K562 (cell line): ENCODE results near the gene RNF207. TPM values are rescaled to one million over a fixed set of nuclear protein-coding genes. Genes with fewer than 3 reads are reported as not detected.

Source experiments
- ATAC-seq: fragments of 200-7000 bp; cut with Tn5 transposase; 3 replicates; pipeline ENCODE4 v1.9.1; 2020; ENCODE audit warnings: moderate library complexity
- BruUV-seq: library from RNA; stranded (reverse); fragments of 400-500 nt; replicated peaks from 2 replicates; lab custom pipeline; 2021; lab: Mats Ljungman, UMichigan
- CTCF ChIA-PET: fragments of 300-600 bp; formaldehyde crosslinking; extraction: SDS; loops from one replicate; lab custom pipeline; 2021; ENCODE audit warnings: low intra/inter-chr PET ratio; lab: Yijun Ruan, JAX
- POLR2A ChIA-PET: fragments of 300-600, 350-650 bp; sonication (Branson Sonifier 250); formaldehyde crosslinking; extraction: SDS; loops from one replicate; lab custom pipeline; 2021; ENCODE audit warnings: antibody characterized with exemption, inconsistent platforms; lab: Yijun Ruan, JAX
- DNase-seq, 4 experiments: peaks; one replicate each; pipeline versions ENCODE4 v3.0.0 to v3.0.0-alpha.2; 2011 to 2018; ENCODE audit warnings: low spot score in 3 of 4, mixed read lengths in 3 of 4; ENCODE audit errors: extremely low read depth in 1 of 4
- FAIRE-seq: peaks from 2 replicates; lab custom pipeline; 2011; peaks lifted over from hg19 to GRCh38; lab: Jason Lieb, UNC
- H2AFZ ChIP-seq: 2 replicates; pipeline ENCODE4 v1.6.0; 2011; ENCODE audit warnings: low read depth, low read length, control low read depth, inconsistent platforms
- H3K27ac ChIP-seq: fragments of 200-600 bp; 3 replicates; pipeline ENCODE4 v1.8.0; 2011; ENCODE audit warnings: low read depth, mild to moderate bottlenecking, control low read depth, inconsistent platforms, low read length, moderate library complexity, mixed read lengths; ENCODE audit errors: extremely low read depth
- H3K27me3 ChIP-seq, 2 experiments: fragments of 300-600 bp in 1 of 2; 2 replicates in 1 of 2; 3 replicates in 1 of 2; pipeline versions ENCODE4 v1.6.0 to v1.8.0; 2011; ENCODE audit warnings: inconsistent platforms in 2 of 2, low read length in 2 of 2, mild to moderate bottlenecking in 1 of 2, mixed read lengths in 1 of 2, moderate library complexity in 1 of 2; ENCODE audit not compliant: control insufficient read depth in 2 of 2, insufficient read depth in 2 of 2
- H3K36me3 ChIP-seq: fragments of 300-600 bp; 3 replicates; pipeline ENCODE4 v1.8.0; 2011; ENCODE audit warnings: mild to moderate bottlenecking, low read length, inconsistent platforms; ENCODE audit not compliant: control insufficient read depth, insufficient read depth
- H3K4me1 ChIP-seq, 2 experiments: fragments of 200-600 bp in 1 of 2; replicated peaks in 1 of 2; 2 replicates in 1 of 2; 3 replicates in 1 of 2; pipeline versions ENCODE4 v1.5.1 to v1.8.0; 2011; ENCODE audit warnings: inconsistent platforms in 2 of 2, low read length in 2 of 2, mild to moderate bottlenecking in 1 of 2, mixed read lengths in 1 of 2, moderate library complexity in 1 of 2; ENCODE audit not compliant: control insufficient read depth in 2 of 2, insufficient read depth in 2 of 2
- H3K4me2 ChIP-seq: 2 replicates; pipeline ENCODE4 v1.6.1; 2011; ENCODE audit warnings: low read length, control low read depth, inconsistent platforms, mixed read lengths; ENCODE audit not compliant: insufficient read depth
- H3K4me3 ChIP-seq: fragments of 200-600 bp; sonication (generic), shearing (Covaris generic); 2 replicates; pipeline ENCODE4 v1.5.1; 2016; ENCODE audit warnings: control low read depth, inconsistent platforms
- H3K79me2 ChIP-seq: fragments of 200-600 bp; 3 replicates; pipeline ENCODE4 v1.8.0; 2011; ENCODE audit warnings: low read length, inconsistent platforms; ENCODE audit not compliant: control insufficient read depth, insufficient read depth
- H3K9ac ChIP-seq, 2 experiments: 2 replicates each; pipeline versions ENCODE4 v1.6.0 to v1.6.1; 2011; ENCODE audit warnings: low read depth in 2 of 2, low read length in 2 of 2, control low read depth in 1 of 2, inconsistent platforms in 1 of 2, mild to moderate bottlenecking in 1 of 2, mixed read lengths in 1 of 2; ENCODE audit not compliant: insufficient read depth in 1 of 2
- H3K9me1 ChIP-seq: one replicate; pipeline ENCODE4 v1.6.0; 2011; ENCODE audit warnings: inconsistent platforms, mild to moderate bottlenecking, low read length, moderate library complexity; ENCODE audit not compliant: control insufficient read depth, insufficient read depth
- H3K9me3 ChIP-seq: replicated peaks from 2 replicates; pipeline ENCODE4 v1.5.1; 2011; ENCODE audit warnings: low read depth, low read length, inconsistent platforms; ENCODE audit not compliant: control insufficient read depth, insufficient read depth
- H4K20me1 ChIP-seq: replicated peaks from 2 replicates; pipeline ENCODE4 v1.6.1; 2011; ENCODE audit warnings: low read length, inconsistent platforms, mixed read lengths; ENCODE audit not compliant: control insufficient read depth, insufficient read depth
- BRCA1 ChIP-seq, 2 experiments: fragments of 450-650 bp in 1 of 2; sonication (generic) in 1 of 2; formaldehyde crosslinking in 1 of 2; IDR thresholded peaks; 2 replicates each; pipeline versions ENCODE4 v1.5.0 to v1.6.1; 2017 to 2020; ENCODE audit warnings: mild to moderate bottlenecking in 1 of 2, missing genetic modification reagents in 1 of 2
- EGR1 ChIP-seq: fragments of 450-650 bp; conservative IDR thresholded peaks from 2 replicates; pipeline ENCODE4 v1.6.1; 2017; ENCODE audit warnings: mild to moderate bottlenecking
- FOXP1 ChIP-seq: sonication (generic); formaldehyde crosslinking; IDR thresholded peaks from 2 replicates; pipeline ENCODE4 v1.8.0; 2022; ENCODE audit warnings: mild to moderate bottlenecking, missing genetic modification reagents
- GABPA ChIP-seq: fragments of 200-800 bp; sonication (Bioruptor generic); conservative IDR thresholded peaks from 2 replicates; pipeline ENCODE4 v1.6.1; 2016; ENCODE audit warnings: low read depth, missing genetic modification characterization, missing compliant biosample characterization
- HDGF ChIP-seq: fragments of 450-650 bp; IDR thresholded peaks from 2 replicates; pipeline ENCODE4 v1.6.1; 2016
- KLF1 ChIP-seq: fragments of 450-650 bp; IDR thresholded peaks from 2 replicates; pipeline ENCODE4 v1.6.1; 2016; ENCODE audit warnings: missing genetic modification characterization, missing compliant biosample characterization
- SIN3B ChIP-seq: fragments of 450-650 bp; IDR thresholded peaks from 2 replicates; pipeline ENCODE4 v1.6.1; 2017; ENCODE audit warnings: low read depth, mild to moderate bottlenecking, moderate library complexity
- SP2 ChIP-seq: IDR thresholded peaks from 2 replicates; pipeline ENCODE4 v1.6.1; 2011; ENCODE audit warnings: mild to moderate bottlenecking, low read depth, low read length, moderate library complexity; ENCODE audit not compliant: poor library complexity, severe bottlenecking; ENCODE audit errors: extremely low read depth
- YBX1 ChIP-seq: fragments of 450-650 bp; IDR thresholded peaks from 2 replicates; pipeline ENCODE4 v1.7.1; 2016; ENCODE audit warnings: mild to moderate bottlenecking
- ZFPM2 ChIP-seq: fragments of 250-450 bp; sonication (Bioruptor Pico); IDR thresholded peaks from 2 replicates; pipeline ENCODE4 v1.5.1; 2022; ENCODE audit warnings: mild to moderate bottlenecking
- ZNF224 ChIP-seq: sonication (generic); formaldehyde crosslinking; IDR thresholded peaks from 2 replicates; pipeline ENCODE4 v1.8.0; 2022; ENCODE audit warnings: mild to moderate bottlenecking, missing genetic modification reagents
- ZNF696 ChIP-seq: fragments of 250-450 bp; sonication (Bioruptor Pico); conservative IDR thresholded peaks from 2 replicates; pipeline ENCODE4 v1.4.0; 2020; ENCODE audit warnings: mild to moderate bottlenecking, moderate library complexity
- WGBS: fragments of 100-300 bp; shearing (Covaris generic); methylation state at CpG from one replicate; pipeline ENCODE4 v1.1.6; 2016; ENCODE audit warnings: low coverage, mixed read lengths; ENCODE audit not compliant: insufficient coverage; ENCODE audit errors: missing lambda C conversion rate; 5-methylcytosine and 5-hydroxymethylcytosine counted together
- in situ Hi-C: fragments of 300-500 bp; cut with MboI; formaldehyde crosslinking; loops from 4 replicates; pipeline ENCODE4 v1.15.0; 2018; ENCODE audit warnings: inconsistent platforms, mixed read lengths
- intact Hi-C: fragments of 100-400 bp; cut with micrococcal nuclease; formaldehyde crosslinking; loops from 2 replicates; pipeline ENCODE4 v1.14.2; 2022
- polyA plus RNA-seq, 8 experiments: library from polyadenylated mRNA; depleted of rRNA in 4 of 8; stranded (reverse) in 5 of 8; unstranded in 3 of 8; fragments of >200 nt; fragmentation: Nextera tagmentation in 2 of 8; fragmentation: Illumina TruSeq in 1 of 8; extraction: Ambion mirVana in 2 of 8; extraction: Trizol in 1 of 8; gene quantifications; 2 replicates each; pipeline versions ENCODE4 v1.2.1 to v1.2.3, GENCODE V29; 2011 to 2014; ENCODE audit warnings: inconsistent platforms in 1 of 8, missing spikeins in 1 of 8
- total RNA-seq, 7 experiments: library from RNA; depleted of rRNA in 6 of 7; stranded (reverse); fragments of >200 nt in 6 of 7; fragmentation: Illumina TruSeq in 2 of 7; extraction: Trizol in 2 of 7; gene quantifications; 2 replicates each; pipeline versions ENCODE4 v1.2.1 to v1.2.3, GENCODE V29; 2011 to 2021; ENCODE audit warnings: low replicate concordance in 1 of 7
- TF ChIP-seq, protein P1 (sequence below): fragments of 250-450 bp; sonication (Bioruptor Pico); IDR thresholded peaks from 2 replicates; pipeline ENCODE4 v1.5.0; 2021
- TF ChIP-seq, protein P2 (sequence below): sonication (generic); formaldehyde crosslinking; IDR thresholded peaks from 2 replicates; pipeline ENCODE4 v1.4.0; 2020; ENCODE audit warnings: mild to moderate bottlenecking, missing genetic modification reagents
- TF ChIP-seq, protein P3 (sequence below): fragments of 450-650 bp; IDR thresholded peaks from 2 replicates; pipeline ENCODE4 v1.6.1; 2016; ENCODE audit warnings: mild to moderate bottlenecking

The RNF207 gene
- total and polyA plus RNA-seq, 9 of the 15 experiments (the other 6 are each of a cell fraction or from before 2014, with no cell fraction given), result 2.7 to 30.6 (median 12.9) TPM

DNA sequence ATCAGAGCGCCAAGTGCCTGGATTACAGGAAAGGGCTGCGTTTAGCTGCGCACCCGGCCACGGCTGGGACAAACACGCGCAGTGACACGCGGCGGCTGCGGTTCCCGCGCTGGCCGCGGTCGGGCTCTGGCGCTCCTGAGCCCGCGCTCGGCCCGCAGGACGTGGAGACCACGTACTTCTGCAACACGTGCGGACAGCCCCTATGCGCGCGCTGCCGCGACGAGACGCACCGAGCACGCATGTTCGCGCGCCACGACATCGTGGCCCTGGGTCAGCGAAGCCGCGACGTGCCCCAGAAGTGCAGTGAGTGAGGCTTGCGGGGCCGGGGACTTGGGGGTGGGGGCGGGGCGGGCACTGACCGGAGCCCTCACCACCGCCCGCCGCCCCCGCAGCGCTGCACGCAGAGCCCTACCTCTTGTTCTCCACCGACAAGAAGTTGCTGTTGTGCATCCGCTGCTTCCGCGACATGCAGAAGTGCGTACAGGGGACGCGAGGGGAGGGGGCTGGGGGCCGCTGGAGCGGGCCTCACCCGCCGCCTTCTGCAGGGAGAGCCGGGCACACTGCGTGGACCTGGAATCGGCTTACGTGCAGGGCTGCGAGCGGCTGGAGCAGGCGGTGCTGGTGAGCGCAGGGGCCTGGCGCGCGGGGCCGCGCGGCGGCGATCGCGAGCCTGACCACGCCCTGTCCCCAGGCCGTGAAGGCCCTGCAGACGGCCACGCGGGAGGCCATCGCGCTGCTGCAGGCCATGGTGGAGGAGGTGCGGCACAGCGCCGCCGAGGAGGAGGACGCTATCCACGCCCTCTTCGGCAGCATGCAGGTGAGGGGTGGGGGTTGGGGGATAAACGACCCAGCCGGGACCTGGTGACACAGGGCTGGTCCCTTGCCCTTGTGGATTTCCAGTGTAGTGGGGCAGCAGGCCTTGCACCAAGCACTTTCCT is 3.1 kb downstream of the RNF207 start:
- H3K4me3 ChIP-seq, result peak overlapping the region; percentile 41
- peak overlapping the region; percentile 68 to 95 for H3K9ac ChIP-seq
- no peaks in the 10 kb centered on the region for H4K20me1 ChIP-seq
- peaks cover 54% of the 10 kb centered on the region; the same call in 2 of the 3 replicates for H3K36me3 ChIP-seq
- H3K27me3 ChIP-seq, result no peaks in the 10 kb centered on the region
- peak overlapping the region; percentile 75 for H3K27ac ChIP-seq
- H3K4me2 ChIP-seq, result peak overlapping the region; percentile 71
- peak; percentile 68 for ATAC-seq
- H3K9me1 ChIP-seq, result peaks cover 4% of the 10 kb centered on the region
- BruUV-seq, result no TSS peak
- H3K4me1 ChIP-seq, result peaks cover 14 to 81% of the 10 kb centered on the region in 2 experiments; a peak in 4 of 5 replicates
- intact Hi-C loops, result no loop called here
- H3K79me2 ChIP-seq, result peaks cover 56% of the 10 kb centered on the region
- ChIA-PET CTCF (no interaction called here), POLR2A (interaction anchor here (0.7 to 1.7 kb wide), 5 partner anchors 9 to 31 kb away, joined by 3 to 6 read pairs (median 3); partner anchors contain the start of gene ICMT)
- H2AFZ ChIP-seq, result peak overlapping the region; percentile 86
- peak; percentile 79 to 82 (median 80) for DNase-seq
- no peaks in the 10 kb centered on the region for H3K9me3 ChIP-seq
- in situ Hi-C loops, result no loop called here
- no peak for FAIRE-seq
- 39% methylated on average over 53 of the region's 99 CpGs for WGBS
- TF ChIP-seq BRCA1 (IDR thresholded peaks at IDR 0.05) (no peak), BRCA1 (CRISPR knock-in tag; IDR thresholded peaks at IDR 0.05) (no peak), ZNF696 (CRISPR knock-in tag) (no peak), ZFPM2 (CRISPR knock-in tag) (no peak), SP2 (no peak), GABPA (0 out of 2 replicates have a peak, but pooled peaks have one; percentile 5), SIN3B (0 out of 2 replicates have a peak, but pooled peaks have one; percentile 19), KLF1 (tag) (peak; percentile 41; the same call in 1 of the 2 replicates), EGR1 (peak; percentile 76), ZNF224 (CRISPR knock-in tag) (peak; percentile 71; the same call in 1 of the 2 replicates), HDGF (no peak), YBX1 (no peak), FOXP1 (CRISPR knock-in tag) (peak; percentile 71; the same call in 1 of the 2 replicates)
- TF ChIP-seq, protein P1, sequence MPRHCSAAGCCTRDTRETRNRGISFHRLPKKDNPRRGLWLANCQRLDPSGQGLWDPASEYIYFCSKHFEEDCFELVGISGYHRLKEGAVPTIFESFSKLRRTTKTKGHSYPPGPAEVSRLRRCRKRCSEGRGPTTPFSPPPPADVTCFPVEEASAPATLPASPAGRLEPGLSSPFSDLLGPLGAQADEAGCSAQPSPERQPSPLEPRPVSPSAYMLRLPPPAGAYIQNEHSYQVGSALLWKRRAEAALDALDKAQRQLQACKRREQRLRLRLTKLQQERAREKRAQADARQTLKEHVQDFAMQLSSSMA (CRISPR knock-in tag), result no peak
- TF ChIP-seq, protein P2, sequence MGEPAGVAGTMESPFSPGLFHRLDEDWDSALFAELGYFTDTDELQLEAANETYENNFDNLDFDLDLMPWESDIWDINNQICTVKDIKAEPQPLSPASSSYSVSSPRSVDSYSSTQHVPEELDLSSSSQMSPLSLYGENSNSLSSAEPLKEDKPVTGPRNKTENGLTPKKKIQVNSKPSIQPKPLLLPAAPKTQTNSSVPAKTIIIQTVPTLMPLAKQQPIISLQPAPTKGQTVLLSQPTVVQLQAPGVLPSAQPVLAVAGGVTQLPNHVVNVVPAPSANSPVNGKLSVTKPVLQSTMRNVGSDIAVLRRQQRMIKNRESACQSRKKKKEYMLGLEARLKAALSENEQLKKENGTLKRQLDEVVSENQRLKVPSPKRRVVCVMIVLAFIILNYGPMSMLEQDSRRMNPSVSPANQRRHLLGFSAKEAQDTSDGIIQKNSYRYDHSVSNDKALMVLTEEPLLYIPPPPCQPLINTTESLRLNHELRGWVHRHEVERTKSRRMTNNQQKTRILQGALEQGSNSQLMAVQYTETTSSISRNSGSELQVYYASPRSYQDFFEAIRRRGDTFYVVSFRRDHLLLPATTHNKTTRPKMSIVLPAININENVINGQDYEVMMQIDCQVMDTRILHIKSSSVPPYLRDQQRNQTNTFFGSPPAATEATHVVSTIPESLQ (CRISPR knock-in tag), result 0 out of 2 replicates have a peak, but pooled peaks have one; percentile 33
- TF ChIP-seq, protein P3, sequence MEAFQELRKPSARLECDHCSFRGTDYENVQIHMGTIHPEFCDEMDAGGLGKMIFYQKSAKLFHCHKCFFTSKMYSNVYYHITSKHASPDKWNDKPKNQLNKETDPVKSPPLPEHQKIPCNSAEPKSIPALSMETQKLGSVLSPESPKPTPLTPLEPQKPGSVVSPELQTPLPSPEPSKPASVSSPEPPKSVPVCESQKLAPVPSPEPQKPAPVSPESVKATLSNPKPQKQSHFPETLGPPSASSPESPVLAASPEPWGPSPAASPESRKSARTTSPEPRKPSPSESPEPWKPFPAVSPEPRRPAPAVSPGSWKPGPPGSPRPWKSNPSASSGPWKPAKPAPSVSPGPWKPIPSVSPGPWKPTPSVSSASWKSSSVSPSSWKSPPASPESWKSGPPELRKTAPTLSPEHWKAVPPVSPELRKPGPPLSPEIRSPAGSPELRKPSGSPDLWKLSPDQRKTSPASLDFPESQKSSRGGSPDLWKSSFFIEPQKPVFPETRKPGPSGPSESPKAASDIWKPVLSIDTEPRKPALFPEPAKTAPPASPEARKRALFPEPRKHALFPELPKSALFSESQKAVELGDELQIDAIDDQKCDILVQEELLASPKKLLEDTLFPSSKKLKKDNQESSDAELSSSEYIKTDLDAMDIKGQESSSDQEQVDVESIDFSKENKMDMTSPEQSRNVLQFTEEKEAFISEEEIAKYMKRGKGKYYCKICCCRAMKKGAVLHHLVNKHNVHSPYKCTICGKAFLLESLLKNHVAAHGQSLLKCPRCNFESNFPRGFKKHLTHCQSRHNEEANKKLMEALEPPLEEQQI, result no peak
